ENCODE data around the gene TNNI3K. TPM values are rescaled to one million over a fixed set of nuclear protein-coding genes. Genes with fewer than 3 reads are reported as not detected.

Gene TNNI3K
- total and polyA plus RNA-seq, 9 of the 15 experiments (the other 6 are each of a cell fraction or from before 2014, with no cell fraction given), result 0.21 to 0.53 (median 0.32) TPM; not detected in 5

DNA sequence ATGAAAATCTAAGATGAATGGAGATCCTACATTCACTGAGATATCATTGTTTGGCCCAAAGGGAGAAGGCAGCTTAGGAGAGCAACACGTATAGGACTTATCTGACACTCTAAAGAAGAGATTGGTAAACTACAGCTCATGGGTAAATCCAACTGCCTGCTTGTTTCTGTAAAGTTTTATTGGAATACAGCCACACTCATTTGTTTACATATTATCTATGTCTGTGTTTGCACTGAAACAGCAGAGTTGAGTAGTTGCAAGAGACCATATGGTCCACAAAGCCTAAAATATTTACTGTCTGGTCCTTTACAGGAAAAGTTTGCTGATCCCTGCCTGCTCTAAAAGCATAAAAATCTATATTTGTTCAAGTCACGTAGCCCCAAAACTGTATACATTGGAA lies 291.5 kb downstream of the TNNI3K start:
- ChIA-PET POLR2A (interaction anchor here (0.6 kb wide), 1 partner anchor 1316 kb away, joined by 3 read pairs; no protein-coding TSS in a partner anchor), CTCF (ENCODE audit: low intra/inter-chr PET ratio) (no interaction called here)
- TF ChIP-seq HINFP (tag; conservative IDR thresholded peaks at IDR 0.05; ENCODE audit: low read depth) (no peak), ZFPM2 (CRISPR knock-in tag; IDR thresholded peaks at IDR 0.05) (no peak), ZNF165 (CRISPR knock-in tag; IDR thresholded peaks at IDR 0.05; ENCODE audit: borderline replicate concordance) (no peak)
- FAIRE-seq, result no peak
- Histone ChIP-seq H3K79me2 (ENCODE audit: control insufficient read depth, insufficient read depth, low read length) (no peaks in the 10 kb centered on the region), H4K20me1 (replicated peaks; ENCODE audit: control insufficient read depth, insufficient read depth, low read length) (no peaks in the 10 kb centered on the region), H3K9me3 (replicated peaks; ENCODE audit: control insufficient read depth, insufficient read depth, low read depth, low read length) (no peaks in the 10 kb centered on the region), H3K27me3 (ENCODE audit: control insufficient read depth in 2 of 2, insufficient read depth in 2 of 2, low read length in 2 of 2) (no peaks in the 10 kb centered on the region), H2AFZ (ENCODE audit: low read depth, low read length) (no peak overlapping the region), H3K4me1 (replicated peaks in 1 of 2; ENCODE audit: control insufficient read depth in 2 of 2, insufficient read depth in 2 of 2, low read length in 2 of 2) (no peaks in the 10 kb centered on the region), H3K27ac (ENCODE audit: extremely low read depth, low read depth, low read length) (no peak overlapping the region), H3K4me3 (no peak overlapping the region), H3K9ac (ENCODE audit: insufficient read depth in 1 of 2, low read depth in 2 of 2, low read length in 2 of 2) (no peak overlapping the region), H3K36me3 (ENCODE audit: control insufficient read depth, insufficient read depth, low read length) (no peaks in the 10 kb centered on the region), H3K9me1 (ENCODE audit: control insufficient read depth, insufficient read depth, low read length) (no peaks in the 10 kb centered on the region), H3K4me2 (ENCODE audit: insufficient read depth, low read length) (no peak overlapping the region)
- DNase-seq (ENCODE audit: extremely low read depth in 1 of 4, low spot score in 3 of 4), result no peak
- ATAC-seq, result no peak
- in situ Hi-C loops (cut with MboI) (no loop called here), intact Hi-C loops (cut with micrococcal nuclease) (no loop called here)
- WGBS (ENCODE audit: insufficient coverage, low coverage, missing lambda C conversion rate), result 2% methylated on average over 2 of the region's 2 CpGs
- BruUV-seq (replicated peaks), result no TSS peak

DNA sequence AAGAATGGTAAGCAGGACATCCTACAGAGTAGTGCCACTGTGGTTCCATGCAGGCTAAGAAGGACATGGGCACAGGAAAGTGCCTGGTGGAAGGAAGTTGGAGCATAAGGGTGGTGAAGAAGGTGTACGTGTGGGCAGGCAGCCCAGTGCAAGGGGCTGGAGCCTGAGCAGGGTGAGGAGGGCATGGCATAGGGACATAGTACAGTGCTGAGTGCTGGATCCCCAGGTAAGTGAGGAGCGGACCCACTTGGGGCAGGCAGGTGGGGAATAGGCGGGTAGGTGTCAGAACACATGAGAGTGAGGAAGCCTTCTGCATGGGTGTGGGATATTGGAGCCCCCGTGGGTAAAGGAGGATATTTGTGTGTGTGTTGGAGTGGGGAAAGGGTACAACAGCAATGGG lies 292.9 kb downstream of the TNNI3K start:
- no peak overlapping the region for H3K27ac ChIP-seq (ENCODE audit: extremely low read depth, low read depth, low read length)
- in situ Hi-C loops (cut with MboI), result no loop called here
- H3K9me3 ChIP-seq (replicated peaks; ENCODE audit: control insufficient read depth, insufficient read depth, low read depth, low read length), result no peaks in the 10 kb centered on the region
- H2AFZ ChIP-seq (ENCODE audit: low read depth, low read length), result no peak overlapping the region
- no peaks in the 10 kb centered on the region for H3K27me3 ChIP-seq (ENCODE audit: control insufficient read depth in 2 of 2, insufficient read depth in 2 of 2, low read length in 2 of 2)
- intact Hi-C loops (cut with micrococcal nuclease), result no loop called here
- no peaks in the 10 kb centered on the region for H3K36me3 ChIP-seq (ENCODE audit: control insufficient read depth, insufficient read depth, low read length)
- ChIA-PET CTCF (ENCODE audit: low intra/inter-chr PET ratio) (no interaction called here), POLR2A (no interaction called here)
- H3K79me2 ChIP-seq (ENCODE audit: control insufficient read depth, insufficient read depth, low read length), result no peaks in the 10 kb centered on the region
- H3K4me2 ChIP-seq (ENCODE audit: insufficient read depth, low read length), result no peak overlapping the region
- H3K4me1 ChIP-seq (replicated peaks in 1 of 2; ENCODE audit: control insufficient read depth in 2 of 2, insufficient read depth in 2 of 2, low read length in 2 of 2), result no peaks in the 10 kb centered on the region
- H3K9me1 ChIP-seq (ENCODE audit: control insufficient read depth, insufficient read depth, low read length), result no peaks in the 10 kb centered on the region
- no peak overlapping the region for H3K4me3 ChIP-seq
- BruUV-seq (replicated peaks), result no TSS peak
- DNase-seq (ENCODE audit: extremely low read depth in 1 of 4, low spot score in 3 of 4) (no peak), FAIRE-seq (no peak), ATAC-seq (no peak)
- 0% methylated on average over 4 of the region's 4 CpGs for WGBS (ENCODE audit: insufficient coverage, low coverage, missing lambda C conversion rate)
- H3K9ac ChIP-seq (ENCODE audit: insufficient read depth in 1 of 2, low read depth in 2 of 2, low read length in 2 of 2), result no peak overlapping the region
- no peaks in the 10 kb centered on the region for H4K20me1 ChIP-seq (replicated peaks; ENCODE audit: control insufficient read depth, insufficient read depth, low read length)
- TF ChIP-seq RCOR1 (IDR thresholded peaks at IDR 0.05; ENCODE audit: borderline replicate concordance in 1 of 2, low read depth in 2 of 2, low read length in 2 of 2), result no peak
- no peak for TF ChIP-seq ZNF644 (tag; IDR thresholded peaks at IDR 0.05; ENCODE audit: low read depth)
- TF ChIP-seq MTA3 (IDR thresholded peaks at IDR 0.05; ENCODE audit: borderline replicate concordance), result no peak
- TF ChIP-seq WHSC1 (IDR thresholded peaks at IDR 0.05; ENCODE audit: low read length), result no peak
- TF ChIP-seq YBX1 (IDR thresholded peaks at IDR 0.05), result no peak
- no peak for TF ChIP-seq SAFB2 (IDR thresholded peaks at IDR 0.05; ENCODE audit: borderline replicate concordance, low read depth, low read length, severe bottlenecking)
- no peak for TF ChIP-seq RREB1 (CRISPR knock-in tag; IDR thresholded peaks at IDR 0.05)

All from K562 (cell line).